Activated B cell treated with CpG ODN at 0.5 μM for 24 hours (primary cell): ENCODE data around the gene CRACR2A. TPM values are rescaled to one million over a fixed set of nuclear protein-coding genes. Genes with fewer than 3 reads are reported as not detected.
A peak's percentile ranks its signal among the peaks of the same experiment; 100 is the strongest.

Experiments
- ATAC-seq: fragments of 200-7000 bp; cut with Tn5 transposase; one replicate; pipeline ENCODE4 v1.10.0; 2021; ENCODE audit warnings: low read depth, mild to moderate bottlenecking, moderate library complexity
- CTCF ChIA-PET: fragments of 350-600 bp; sonication (Branson Sonifier 250); formaldehyde crosslinking; loops from one replicate; lab custom pipeline; 2021; ENCODE audit warnings: antibody characterized with exemption; lab: Charles Lee
- POLR2A ChIA-PET: fragments of 350-600 bp; sonication (Branson Sonifier 250); formaldehyde crosslinking; loops from one replicate; lab custom pipeline; 2021; ENCODE audit warnings: antibody characterized with exemption; lab: Charles Lee
- DNase-seq: peaks from one replicate; pipeline ENCODE4 v3.0.0; 2022
- H3K27ac Mint-ChIP-seq: one replicate; pipeline ENCODE4 v1.8.0; 2020; ENCODE audit warnings: mixed read lengths
- H3K27me3 Mint-ChIP-seq: one replicate; pipeline ENCODE4 v1.8.0; 2021; ENCODE audit warnings: mixed read lengths
- H3K36me3 Mint-ChIP-seq: one replicate; pipeline ENCODE4 v1.8.0; 2021; ENCODE audit warnings: low read depth, mixed read lengths
- H3K4me1 Mint-ChIP-seq: one replicate; pipeline ENCODE4 v1.8.0; 2021; ENCODE audit warnings: mixed read lengths
- H3K4me3 Mint-ChIP-seq: one replicate; pipeline ENCODE4 v1.8.0; 2020; ENCODE audit warnings: mild to moderate bottlenecking, mixed read lengths
- H3K9me3 Mint-ChIP-seq: one replicate; pipeline ENCODE4 v1.8.0; 2020; ENCODE audit warnings: mixed read lengths
- CTCF ChIP-seq: fragments of 200-600 bp; IDR thresholded peaks from one replicate; pipeline ENCODE4 v1.8.0; 2022; ENCODE audit warnings: antibody characterized with exemption, mild to moderate bottlenecking
- intact Hi-C: fragments of 100-400 bp; cut with micrococcal nuclease; formaldehyde crosslinking; loops from one replicate; pipeline ENCODE4 v1.15.1; 2024
- total RNA-seq: library from RNA; stranded (reverse); gene quantifications from 2 replicates; pipeline ENCODE4 v1.2.3, GENCODE V29; 2022

CRACR2A gene
- total RNA-seq, 1 donor from 2014 or later: 25.8 TPM

- no peak overlapping the region for H3K27ac Mint-ChIP-seq
- TF ChIP-seq CTCF: no peak
- intact Hi-C loops: no loop called here
- ATAC-seq (no peak), DNase-seq (no peak)
- no peaks in the 10 kb centered on the region for H3K9me3 Mint-ChIP-seq
- no peaks in the 10 kb centered on the region for H3K27me3 Mint-ChIP-seq
- H3K4me3 Mint-ChIP-seq: no peak overlapping the region
- CTCF ChIA-PET: no interaction called here
- H3K36me3 Mint-ChIP-seq: peaks cover 13% of the 10 kb centered on the region
- H3K4me1 Mint-ChIP-seq: peaks cover 18% of the 10 kb centered on the region
- POLR2A ChIA-PET: interaction anchor here (0.6 kb wide), 1 partner anchor 825 kb away, joined by 4 read pairs; no protein-coding TSS in a partner anchor
Measured at GRCh38 chr12:3717283-3717898, 35.5 kb downstream of the CRACR2A start.

- POLR2A ChIA-PET: no interaction called here
- CTCF ChIA-PET: no interaction called here
- H3K27me3 Mint-ChIP-seq: no peaks in the 10 kb centered on the region
- ATAC-seq: no peak
- TF ChIP-seq CTCF: no peak
- no peak overlapping the region for H3K27ac Mint-ChIP-seq
- DNase-seq: no peak
- H3K9me3 Mint-ChIP-seq: no peaks in the 10 kb centered on the region
- H3K4me3 Mint-ChIP-seq: no peak overlapping the region
- H3K36me3 Mint-ChIP-seq: peaks cover 22% of the 10 kb centered on the region
- intact Hi-C loops: no loop called here
- peaks cover 18% of the 10 kb centered on the region for H3K4me1 Mint-ChIP-seq
Measured at GRCh38 chr12:3715999-3716398, 36.9 kb downstream of the CRACR2A start.

GRCh38 chr12:3713947-3714346 is 39.0 kb downstream of the CRACR2A start:
- DNase-seq: no peak
- Mint-ChIP-seq H3K9me3 (no peaks in the 10 kb centered on the region), H3K4me1 (peaks cover 14% of the 10 kb centered on the region), H3K27me3 (no peaks in the 10 kb centered on the region), H3K36me3 (peaks cover 32% of the 10 kb centered on the region), H3K27ac (peak overlapping the region; percentile 50), H3K4me3 (no peak overlapping the region)
- POLR2A ChIA-PET: no interaction called here
- intact Hi-C loops: no loop called here
- no peak for ATAC-seq
- CTCF ChIA-PET: interaction anchor here (1.1 kb wide), 1 partner anchor 9 kb away, joined by 3 read pairs; no protein-coding TSS in a partner anchor
- no peak for TF ChIP-seq CTCF

GRCh38 chr12:3713483-3713882 is 39.4 kb downstream of the CRACR2A start:
- Mint-ChIP-seq H3K9me3 (no peaks in the 10 kb centered on the region), H3K36me3 (peaks cover 35% of the 10 kb centered on the region), H3K4me1 (peaks cover 9% of the 10 kb centered on the region), H3K4me3 (no peak overlapping the region), H3K27ac (peak overlapping the region; percentile 50), H3K27me3 (no peaks in the 10 kb centered on the region)
- TF ChIP-seq CTCF: no peak
- ChIA-PET POLR2A (interaction anchor here (0.6 kb wide), 1 partner anchor 53 kb away, joined by 3 read pairs; no protein-coding TSS in a partner anchor), CTCF (interaction anchor here (1.1 kb wide), 1 partner anchor 9 kb away, joined by 3 read pairs; no protein-coding TSS in a partner anchor)
- intact Hi-C loops: no loop called here
- ATAC-seq (no peak), DNase-seq (no peak)

- ChIA-PET POLR2A (no interaction called here), CTCF (no interaction called here)
- intact Hi-C loops: no loop called here
- Mint-ChIP-seq H3K27ac (no peak overlapping the region), H3K9me3 (no peaks in the 10 kb centered on the region), H3K4me3 (no peak overlapping the region), H3K27me3 (no peaks in the 10 kb centered on the region), H3K36me3 (peaks cover 41% of the 10 kb centered on the region), H3K4me1 (no peaks in the 10 kb centered on the region)
- TF ChIP-seq CTCF: no peak
- DNase-seq (no peak), ATAC-seq (no peak)
Measured at GRCh38 chr12:3712209-3712992, 40.5 kb downstream of the CRACR2A start.
